Activated naive CD8-positive, alpha-beta T cell treated with anti-CD3 and anti-CD28 coated beads for 36 hours (primary cell): Measurements from ENCODE around the gene MB21D2. TPM values are rescaled to one million over a fixed set of nuclear protein-coding genes. Genes with fewer than 3 reads are reported as not detected.

Source experiments
- DNase-seq: peaks from one replicate; pipeline ENCODE4 v3.0.0; 2021
- H3K27ac Mint-ChIP-seq: one replicate; pipeline ENCODE4 v1.8.0; 2022; ENCODE audit warnings: mild to moderate bottlenecking, moderate library complexity, mixed read lengths
- H3K27me3 Mint-ChIP-seq: one replicate; pipeline ENCODE4 v1.8.0; 2022; ENCODE audit warnings: mild to moderate bottlenecking, mixed read lengths
- H3K36me3 Mint-ChIP-seq: one replicate; pipeline ENCODE4 v1.8.0; 2021; ENCODE audit warnings: mild to moderate bottlenecking, mixed read lengths
- H3K4me1 Mint-ChIP-seq: one replicate; pipeline ENCODE4 v1.8.0; 2021; ENCODE audit warnings: mixed read lengths
- H3K4me3 Mint-ChIP-seq: one replicate; pipeline ENCODE4 v1.8.0; 2022; ENCODE audit warnings: mild to moderate bottlenecking, moderate library complexity, mixed read lengths
- H3K9me3 Mint-ChIP-seq: one replicate; pipeline ENCODE4 v1.8.0; 2022; ENCODE audit warnings: mixed read lengths
- total RNA-seq, 2 experiments: library from RNA; stranded (reverse); gene quantifications; one replicate each; pipeline ENCODE4 v1.2.3, GENCODE V29; 2021

The MB21D2 gene
- total RNA-seq, 2 experiments from 2014 or later: 6.4 to 6.6 TPM

DNA sequence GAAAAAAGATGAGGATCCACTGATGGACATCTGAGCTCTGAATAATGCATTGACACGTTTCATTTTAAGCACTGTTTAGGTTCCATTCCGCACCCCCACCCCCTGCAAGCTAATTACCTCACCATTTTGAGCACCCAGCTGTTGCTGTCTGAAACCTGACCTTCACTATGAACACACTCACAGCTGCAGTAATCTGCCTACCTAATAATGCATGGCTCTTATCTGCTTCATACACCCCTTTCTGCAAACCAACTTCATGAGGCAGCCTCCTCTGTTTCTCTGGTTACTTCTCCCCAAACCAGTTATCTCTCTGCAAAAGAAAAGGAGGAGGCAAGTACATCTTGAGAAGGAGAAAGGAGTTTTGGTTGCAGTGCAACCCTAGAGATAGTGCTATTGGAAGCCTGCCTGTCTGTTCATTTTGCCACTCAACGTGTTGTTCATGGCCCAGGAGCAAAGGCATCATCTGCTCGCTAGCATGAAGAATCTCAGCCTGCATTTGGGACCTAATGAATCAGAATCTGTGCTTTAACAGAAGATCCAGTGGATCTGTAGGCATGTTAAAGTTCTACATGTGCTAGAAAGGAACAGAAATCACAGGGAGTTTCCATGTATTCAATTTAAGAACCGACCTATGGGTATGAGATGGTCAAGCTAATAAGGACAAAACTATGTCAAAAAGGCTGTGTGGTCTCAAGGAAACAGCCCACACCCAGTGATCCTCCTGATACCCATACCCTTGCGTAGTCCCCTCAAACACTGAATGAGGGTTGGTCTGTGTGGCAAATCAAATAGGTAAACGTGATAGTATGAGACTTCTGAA is 87.2 kb downstream of the MB21D2 start:
- Mint-ChIP-seq H3K36me3 (peaks cover 4% of the 10 kb centered on the region), H3K4me1 (peaks cover 11% of the 10 kb centered on the region), H3K27me3 (peaks cover 4% of the 10 kb centered on the region), H3K4me3 (no peak overlapping the region), H3K9me3 (peaks cover 5% of the 10 kb centered on the region), H3K27ac (no peak overlapping the region)
- DNase-seq: no peak

DNA sequence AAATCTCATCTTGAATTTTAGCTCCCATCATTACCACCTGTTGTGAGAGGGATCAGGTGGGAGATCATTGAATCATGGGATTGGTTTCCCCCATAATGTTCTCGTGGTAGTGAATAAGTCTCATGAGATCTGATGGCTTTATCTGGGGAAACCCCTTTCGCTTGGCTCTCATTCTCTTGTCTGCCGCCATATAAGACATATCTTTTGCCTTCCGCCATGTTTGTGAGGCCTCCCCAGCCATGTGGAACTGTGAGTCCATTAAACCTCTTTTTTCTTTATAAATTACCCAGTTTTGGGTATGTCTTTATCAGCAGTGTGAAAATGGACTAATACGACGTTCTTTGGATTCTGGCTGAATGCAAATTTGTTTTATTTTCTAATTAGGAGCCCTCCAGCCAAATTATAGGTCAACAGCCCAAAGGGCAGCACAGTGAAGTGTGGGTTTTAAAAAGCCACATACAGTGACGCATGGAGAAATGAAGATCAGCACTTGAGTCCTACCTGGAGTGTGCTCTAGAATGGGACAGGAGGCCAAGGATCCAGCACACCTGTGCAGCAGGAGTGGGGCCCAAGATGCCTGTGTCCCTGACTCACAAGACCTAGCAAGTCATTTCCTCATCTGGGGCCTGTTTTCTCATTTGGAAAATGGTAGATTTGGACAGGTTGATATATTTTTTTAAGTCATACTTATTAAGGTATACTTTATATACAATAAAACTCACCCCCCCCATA is 89.6 kb downstream of the MB21D2 start:
- H3K36me3 Mint-ChIP-seq: peaks cover 4% of the 10 kb centered on the region
- no peak overlapping the region for H3K27ac Mint-ChIP-seq
- peaks cover 5% of the 10 kb centered on the region for H3K9me3 Mint-ChIP-seq
- H3K27me3 Mint-ChIP-seq: peaks cover 4% of the 10 kb centered on the region
- no peak overlapping the region for H3K4me3 Mint-ChIP-seq
- no peak for DNase-seq
- peaks cover 8% of the 10 kb centered on the region for H3K4me1 Mint-ChIP-seq

DNA sequence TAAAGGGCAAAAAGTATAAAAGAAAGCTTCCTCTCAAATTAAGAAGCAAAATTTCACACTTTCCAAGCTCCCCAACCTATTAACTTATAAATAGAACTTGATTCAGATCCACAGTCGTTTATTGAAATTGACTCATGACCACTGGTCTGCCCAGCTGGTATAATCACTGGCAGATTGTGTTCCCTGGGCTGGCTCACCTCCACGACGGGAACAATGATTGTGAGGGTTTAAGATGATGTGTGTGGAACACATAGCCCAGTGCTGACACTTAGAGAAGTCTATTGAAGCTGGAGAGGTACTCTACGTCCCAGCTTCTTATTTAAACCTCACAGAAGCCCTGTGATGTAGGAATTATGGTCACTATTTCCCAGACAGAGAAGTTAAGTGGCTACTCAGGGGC is 90.4 kb downstream of the MB21D2 start:
- Mint-ChIP-seq H3K36me3 (peaks cover 4% of the 10 kb centered on the region), H3K4me3 (no peak overlapping the region), H3K27ac (no peak overlapping the region), H3K27me3 (no peaks in the 10 kb centered on the region), H3K9me3 (peaks cover 5% of the 10 kb centered on the region), H3K4me1 (peaks cover 8% of the 10 kb centered on the region)
- no peak for DNase-seq

DNA sequence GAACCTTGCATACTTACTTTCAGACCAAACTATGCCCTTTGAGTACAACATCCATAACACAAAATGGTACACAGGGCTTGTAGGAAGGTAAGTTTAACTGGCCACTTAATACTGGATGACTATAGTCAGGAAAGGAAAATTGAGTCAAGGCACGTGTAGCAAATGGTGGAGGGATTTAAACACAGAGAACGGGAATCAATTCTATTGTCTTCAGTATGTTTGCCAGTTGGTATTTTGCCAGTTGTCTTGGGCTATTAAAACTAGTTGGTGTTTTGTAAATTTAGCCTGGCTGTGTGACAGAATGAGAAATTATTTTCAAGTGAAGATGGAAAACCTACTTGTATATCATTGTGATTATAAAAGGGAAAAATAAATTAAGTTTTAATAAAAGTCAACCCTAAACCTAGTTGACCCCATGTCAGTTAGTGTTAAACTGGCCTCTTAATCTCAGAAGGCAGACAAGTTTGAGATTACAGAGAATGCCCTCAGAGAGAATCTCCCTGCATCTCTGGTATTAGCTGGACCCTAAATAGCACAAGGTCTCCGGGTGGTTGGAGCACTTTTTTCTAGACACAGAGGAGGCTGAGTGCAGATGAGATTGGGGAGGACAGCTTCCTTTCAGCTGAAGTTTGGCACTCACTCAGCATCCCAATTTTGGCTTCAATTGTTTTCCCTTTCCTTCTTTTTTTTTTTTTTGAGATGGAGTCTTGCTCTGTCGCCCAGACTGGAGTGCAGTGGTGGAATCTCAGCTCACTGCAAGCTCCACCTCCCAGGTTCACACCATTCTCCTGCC is 91.2 kb downstream of the MB21D2 start:
- peaks cover 4% of the 10 kb centered on the region for H3K36me3 Mint-ChIP-seq
- no peak overlapping the region for H3K27ac Mint-ChIP-seq
- H3K27me3 Mint-ChIP-seq: no peaks in the 10 kb centered on the region
- H3K4me1 Mint-ChIP-seq: peaks cover 5% of the 10 kb centered on the region
- H3K9me3 Mint-ChIP-seq: peaks cover 5% of the 10 kb centered on the region
- DNase-seq: no peak
- no peak overlapping the region for H3K4me3 Mint-ChIP-seq

DNA sequence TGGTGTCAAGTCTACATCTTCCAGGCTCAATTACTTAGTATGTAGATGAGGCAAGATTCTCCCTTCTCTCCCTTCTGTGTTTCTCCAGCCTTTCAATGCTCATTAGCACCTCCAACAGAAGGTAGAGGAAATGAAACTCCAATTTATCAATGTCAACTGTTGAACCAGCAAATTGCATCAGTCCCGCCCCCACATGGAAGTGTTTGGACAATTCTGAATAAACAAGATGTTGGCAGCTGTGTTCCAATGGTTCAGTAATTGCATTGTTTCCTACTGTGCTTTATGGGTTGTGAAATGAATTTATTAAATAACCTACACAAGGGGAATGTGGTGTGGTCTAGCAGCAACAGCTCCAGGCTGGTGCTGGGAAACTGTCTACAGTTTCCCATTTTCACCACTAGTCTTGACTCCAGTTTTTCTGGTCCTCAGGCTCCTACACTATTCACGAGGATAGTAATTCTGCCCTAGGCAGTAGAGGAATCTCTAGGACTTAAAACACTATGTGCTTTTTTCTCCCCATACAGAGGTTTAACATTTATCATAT is 91.9 kb downstream of the MB21D2 start:
- Mint-ChIP-seq H3K36me3 (peaks cover 4% of the 10 kb centered on the region), H3K9me3 (peaks cover 4% of the 10 kb centered on the region), H3K27ac (no peak overlapping the region), H3K4me1 (no peaks in the 10 kb centered on the region), H3K27me3 (no peaks in the 10 kb centered on the region), H3K4me3 (no peak overlapping the region)
- no peak for DNase-seq

DNA sequence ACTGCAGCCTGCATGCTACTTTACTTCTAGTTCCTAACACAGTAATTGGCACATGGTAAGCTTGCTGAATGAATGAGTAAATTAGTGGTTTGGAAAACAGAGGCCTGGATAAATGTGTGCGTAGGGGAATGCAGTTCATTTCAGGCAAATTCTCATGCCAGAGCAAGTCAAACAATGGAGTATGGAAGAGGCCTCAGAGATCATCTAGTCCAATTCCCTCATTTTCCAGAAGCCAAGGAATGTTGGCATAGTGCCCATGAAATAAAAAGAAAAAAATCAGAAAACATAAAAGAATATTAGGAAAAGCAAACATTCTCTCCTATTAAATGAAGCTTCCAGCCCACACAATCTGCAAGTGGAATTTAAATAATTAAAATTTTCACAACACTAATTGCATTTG is 92.4 kb downstream of the MB21D2 start:
- Mint-ChIP-seq H3K4me3 (no peak overlapping the region), H3K4me1 (no peaks in the 10 kb centered on the region), H3K36me3 (peaks cover 4% of the 10 kb centered on the region), H3K9me3 (peaks cover 4% of the 10 kb centered on the region), H3K27ac (no peak overlapping the region), H3K27me3 (no peaks in the 10 kb centered on the region)
- DNase-seq: no peak

DNA sequence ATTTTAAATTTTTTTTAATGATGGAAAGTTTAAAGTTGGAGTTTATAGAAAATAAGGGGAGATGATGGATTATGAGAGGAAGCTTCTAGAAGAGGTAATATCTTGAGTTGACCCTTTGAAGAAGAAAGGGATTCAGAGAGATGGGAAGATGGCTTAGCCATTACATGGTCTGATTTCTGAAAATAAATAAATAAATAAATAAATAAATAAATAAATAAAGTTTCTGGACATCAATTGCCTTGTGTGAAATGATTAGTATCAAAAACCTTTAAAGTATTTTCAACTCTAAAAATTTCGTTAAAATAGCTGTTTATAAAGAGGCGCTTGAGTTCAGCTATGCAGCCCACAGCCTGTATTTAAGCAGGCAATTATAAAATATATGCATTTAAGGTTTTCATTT is 93.3 kb downstream of the MB21D2 start:
- DNase-seq: no peak

DNA sequence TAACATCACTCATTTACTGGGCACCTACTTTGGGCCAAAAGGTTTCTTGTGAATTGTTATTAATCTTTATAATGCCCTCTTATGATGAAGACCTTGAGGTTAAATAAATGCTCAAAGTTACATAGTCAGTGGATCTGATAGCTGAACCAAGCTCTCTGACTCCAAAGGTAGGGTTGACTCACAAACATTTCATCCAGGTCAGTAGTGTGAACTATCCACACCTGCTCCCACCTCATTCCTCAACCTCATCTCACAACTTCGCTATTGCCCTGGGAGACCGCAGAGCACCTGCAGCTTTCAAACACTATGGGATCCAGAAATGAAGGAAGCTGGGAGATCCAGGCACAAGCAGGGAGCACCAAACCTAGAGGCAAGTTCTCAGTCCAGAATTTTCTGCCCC is 96.5 kb downstream of the MB21D2 start:
- Mint-ChIP-seq H3K27me3 (no peaks in the 10 kb centered on the region), H3K4me3 (no peak overlapping the region), H3K9me3 (no peaks in the 10 kb centered on the region), H3K36me3 (no peaks in the 10 kb centered on the region), H3K27ac (no peak overlapping the region), H3K4me1 (peaks cover 20% of the 10 kb centered on the region)
- DNase-seq: no peak

More for the DNA sequence above, 93.3 kb downstream of the MB21D2 start:
- Mint-ChIP-seq H3K4me1 (peaks cover under 1% of the 10 kb centered on the region), H3K27ac (no peak overlapping the region), H3K36me3 (peaks cover 4% of the 10 kb centered on the region), H3K4me3 (no peak overlapping the region), H3K9me3 (peaks cover 4% of the 10 kb centered on the region), H3K27me3 (no peaks in the 10 kb centered on the region)

DNA sequence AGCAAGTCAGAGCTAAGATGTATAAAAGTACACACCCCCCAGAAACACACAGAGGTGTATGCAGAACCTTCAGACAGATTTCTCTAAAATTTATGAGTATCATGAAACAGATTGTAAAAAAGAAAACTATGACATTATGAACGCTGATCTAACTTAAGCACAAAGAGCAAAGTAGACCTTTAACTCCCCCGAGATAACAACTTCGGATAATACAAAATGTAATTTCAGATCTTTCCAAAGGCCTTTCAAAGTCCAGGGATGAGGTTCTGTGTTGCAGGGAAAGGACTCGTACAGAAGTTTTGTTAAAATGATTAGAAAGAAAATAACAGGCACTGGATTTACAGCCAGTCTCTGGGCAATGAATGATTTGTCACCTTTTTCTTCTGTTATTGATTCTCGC is 97.5 kb downstream of the MB21D2 start:
- no peaks in the 10 kb centered on the region for H3K36me3 Mint-ChIP-seq
- H3K4me1 Mint-ChIP-seq: peaks cover 20% of the 10 kb centered on the region
- no peak for DNase-seq
- H3K4me3 Mint-ChIP-seq: no peak overlapping the region
- no peaks in the 10 kb centered on the region for H3K9me3 Mint-ChIP-seq
- no peak overlapping the region for H3K27ac Mint-ChIP-seq
- no peaks in the 10 kb centered on the region for H3K27me3 Mint-ChIP-seq

DNA sequence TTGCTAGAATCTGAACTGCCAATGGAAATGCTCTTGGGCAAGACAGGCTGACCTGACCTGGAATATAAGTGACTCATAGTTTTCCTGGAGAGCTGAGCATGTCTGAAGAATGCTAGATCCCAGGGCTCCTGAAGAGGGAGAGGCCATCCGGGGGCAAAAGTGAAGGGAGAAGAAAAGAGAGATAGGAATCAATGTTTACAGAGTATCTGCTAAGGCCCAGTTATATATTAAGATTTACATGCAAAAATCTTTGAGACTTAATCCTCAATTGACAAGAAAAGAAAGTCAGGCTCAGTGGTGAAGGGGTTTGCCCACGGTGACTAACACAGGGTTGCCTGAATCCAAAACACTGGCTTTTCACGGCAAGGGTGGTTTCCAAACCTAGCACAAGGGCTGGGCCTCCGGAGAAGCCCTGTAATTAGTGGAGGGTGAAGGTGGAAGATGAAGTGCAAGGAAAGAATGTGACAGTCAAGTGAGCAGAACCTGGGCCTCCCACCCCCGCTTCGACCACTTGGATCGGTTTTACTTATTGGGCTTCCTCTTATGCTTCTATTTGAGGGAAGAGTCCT is 98.6 kb downstream of the MB21D2 start:
- peak overlapping the region; percentile 40 for H3K27ac Mint-ChIP-seq

DNA sequence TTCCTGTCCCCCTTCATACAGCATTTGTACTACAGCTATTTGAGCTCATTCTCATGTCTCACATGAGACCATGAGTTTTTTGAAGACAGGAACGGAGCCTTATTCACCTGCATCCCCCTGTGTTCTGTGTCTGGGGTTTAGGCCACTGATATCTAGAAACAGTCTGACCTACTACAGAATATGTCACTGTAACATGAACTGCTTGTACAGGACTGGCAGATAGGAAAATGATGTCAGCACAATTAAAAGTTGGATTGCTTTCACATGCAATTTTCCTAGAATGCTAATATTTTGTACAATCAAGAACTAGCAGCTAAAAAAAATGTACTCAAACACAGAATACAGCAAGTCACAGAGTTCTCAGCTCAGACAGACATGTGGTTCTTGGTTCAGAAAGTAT is 99.5 kb downstream of the MB21D2 start:
- Mint-ChIP-seq H3K36me3 (no peaks in the 10 kb centered on the region), H3K27ac (peak overlapping the region; percentile 7), H3K4me3 (no peak overlapping the region), H3K4me1 (peaks cover 20% of the 10 kb centered on the region), H3K9me3 (no peaks in the 10 kb centered on the region), H3K27me3 (peaks cover 4% of the 10 kb centered on the region)
- no peak for DNase-seq

More for the DNA sequence above, 98.6 kb downstream of the MB21D2 start:
- peak; percentile 50 for DNase-seq
- no peaks in the 10 kb centered on the region for H3K9me3 Mint-ChIP-seq
- no peak overlapping the region for H3K4me3 Mint-ChIP-seq
- H3K4me1 Mint-ChIP-seq: peaks cover 20% of the 10 kb centered on the region
- H3K36me3 Mint-ChIP-seq: no peaks in the 10 kb centered on the region
- H3K27me3 Mint-ChIP-seq: peaks cover 4% of the 10 kb centered on the region

DNA sequence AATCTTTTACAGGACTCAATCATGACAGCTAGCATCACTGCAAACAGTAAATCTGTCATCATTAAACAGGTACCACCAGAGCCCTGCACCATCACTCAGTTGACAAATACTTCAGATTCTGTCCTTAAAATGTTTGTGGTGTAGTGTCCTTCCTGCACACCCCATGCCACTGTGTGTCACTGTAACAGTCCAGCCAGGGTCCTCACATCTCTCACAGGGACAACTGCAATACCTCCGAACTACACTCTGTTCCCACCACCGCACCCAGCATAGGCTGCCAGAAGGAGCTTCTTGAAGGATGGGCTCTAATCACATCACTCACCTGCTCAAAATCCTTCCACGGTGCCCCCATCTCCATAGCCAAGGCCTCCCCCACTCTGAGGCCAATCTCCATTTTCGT is 100.2 kb downstream of the MB21D2 start:
- Mint-ChIP-seq H3K9me3 (no peaks in the 10 kb centered on the region), H3K4me1 (peaks cover 20% of the 10 kb centered on the region), H3K36me3 (no peaks in the 10 kb centered on the region), H3K27ac (no peak overlapping the region), H3K4me3 (no peak overlapping the region), H3K27me3 (peaks cover 4% of the 10 kb centered on the region)
- no peak for DNase-seq

DNA sequence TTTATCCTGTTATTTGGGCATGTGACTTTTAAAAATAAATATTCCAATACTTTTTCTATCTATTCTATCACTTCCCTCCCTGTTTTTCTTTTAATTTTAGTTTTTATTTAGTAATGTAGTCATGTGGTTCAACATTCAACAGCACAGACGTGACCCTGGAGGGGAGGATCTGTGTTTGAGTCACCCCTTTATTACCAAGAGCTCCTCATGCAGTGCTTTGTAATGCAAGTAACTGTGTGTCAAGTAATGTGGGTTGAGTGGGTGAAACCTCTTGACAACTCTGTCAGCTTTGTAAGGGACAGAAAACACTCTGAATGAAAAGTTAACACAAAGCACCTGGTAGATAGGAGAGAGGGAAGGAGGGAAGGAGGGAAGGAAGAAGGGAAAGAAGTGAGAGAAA is 100.6 kb downstream of the MB21D2 start:
- H3K27ac Mint-ChIP-seq: no peak overlapping the region
- H3K4me1 Mint-ChIP-seq: peaks cover 20% of the 10 kb centered on the region

DNA sequence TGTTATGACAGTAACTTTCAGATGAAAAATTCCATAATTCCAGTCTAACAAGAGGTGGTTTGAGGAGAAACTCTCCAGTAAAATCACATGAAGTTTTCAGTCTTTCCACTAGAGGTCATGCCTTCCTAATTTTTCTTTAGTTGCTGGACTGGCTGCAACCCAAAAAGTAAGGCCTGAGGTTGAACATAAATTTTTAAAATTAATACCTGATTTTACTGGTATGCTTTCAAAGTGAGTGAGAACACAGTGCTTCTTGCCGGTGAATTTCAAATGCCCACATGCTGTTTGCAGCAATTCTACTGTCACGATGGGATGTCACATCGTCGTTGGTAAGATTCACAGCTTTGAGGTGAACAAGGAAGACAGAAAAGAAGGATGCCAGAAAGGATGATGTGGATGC is 101.3 kb downstream of the MB21D2 start:
- Mint-ChIP-seq H3K27ac (no peak overlapping the region), H3K4me3 (no peak overlapping the region), H3K4me1 (peaks cover 20% of the 10 kb centered on the region), H3K9me3 (no peaks in the 10 kb centered on the region), H3K36me3 (no peaks in the 10 kb centered on the region), H3K27me3 (peaks cover 4% of the 10 kb centered on the region)
- DNase-seq: no peak

More for the DNA sequence above, 100.6 kb downstream of the MB21D2 start:
- peak; percentile 14 for DNase-seq
- Mint-ChIP-seq H3K4me3 (no peak overlapping the region), H3K27me3 (peaks cover 4% of the 10 kb centered on the region), H3K9me3 (no peaks in the 10 kb centered on the region), H3K36me3 (no peaks in the 10 kb centered on the region)
